Stomach (tissue), 4 donors: Measurements from ENCODE around the gene PYDC2.

Source experiments
- CTCF ChIP-seq, 7 experiments: fragments of 450-650 bp in 4 of 7; fragments of 200-600 bp in 3 of 7; sonication (generic) in 3 of 7; IDR thresholded peaks; one replicate each; pipeline ENCODE4 v1.5.1; 2016 to 2019; ENCODE audit warnings: antibody characterized with exemption in 7 of 7, control low read depth in 2 of 7, mild to moderate bottlenecking in 1 of 7
- EP300 ChIP-seq: sonication (generic); formaldehyde crosslinking; IDR thresholded peaks from one replicate; pipeline ENCODE4 v1.6.1; 2017; ENCODE audit warnings: antibody characterized with exemption

DNA sequence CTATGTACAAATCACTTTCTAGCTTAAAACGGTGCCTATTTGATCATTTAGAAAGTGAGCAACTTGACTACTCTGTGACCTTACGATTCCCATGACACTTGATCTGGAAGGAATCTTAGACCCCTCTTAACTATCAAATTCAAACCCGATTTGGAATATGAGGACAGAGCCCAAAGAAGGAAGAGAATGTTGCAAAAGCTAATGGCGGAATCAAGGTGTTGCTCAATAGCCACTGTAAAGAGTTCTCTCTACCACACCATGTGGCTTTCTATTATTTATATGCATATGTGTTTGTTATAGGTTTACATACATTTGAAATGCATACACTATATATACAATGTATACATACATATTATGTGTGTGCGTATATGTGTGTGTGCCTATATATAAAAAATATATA is 39.9 kb downstream of the PYDC2 start:
- no peak for TF ChIP-seq CTCF (IDR thresholded peaks at IDR 0.05)
- no peak for TF ChIP-seq EP300
